Stimulated activated CD8-positive, alpha-beta memory T cell treated with anti-CD3 and anti-CD28 coated beads, Interleukin-15, amount 100 ng/mL, for 4 hours (primary cell): Measurements from ENCODE around the gene RNF148.
"Not testable (repeated sequence)": the region's sequence is repeated elsewhere in the genome, so short reads cannot be mapped to it uniquely, and the experiment has no call there.

Experiments used
- DNase-seq, 2 donors: peaks; one replicate each; pipeline ENCODE4 v3.0.0-alpha.2; 2020; ENCODE audit warnings: low read depth in 2 of 2

The RNF148 gene

GRCh38 chr7:122691569-122692235, 11.0 kb downstream of the RNF148 start:
- DNase-seq = no peak

GRCh38 chr7:122689346-122690109, 13.2 kb downstream of the RNF148 start:
- DNase-seq = no peak

DNA sequence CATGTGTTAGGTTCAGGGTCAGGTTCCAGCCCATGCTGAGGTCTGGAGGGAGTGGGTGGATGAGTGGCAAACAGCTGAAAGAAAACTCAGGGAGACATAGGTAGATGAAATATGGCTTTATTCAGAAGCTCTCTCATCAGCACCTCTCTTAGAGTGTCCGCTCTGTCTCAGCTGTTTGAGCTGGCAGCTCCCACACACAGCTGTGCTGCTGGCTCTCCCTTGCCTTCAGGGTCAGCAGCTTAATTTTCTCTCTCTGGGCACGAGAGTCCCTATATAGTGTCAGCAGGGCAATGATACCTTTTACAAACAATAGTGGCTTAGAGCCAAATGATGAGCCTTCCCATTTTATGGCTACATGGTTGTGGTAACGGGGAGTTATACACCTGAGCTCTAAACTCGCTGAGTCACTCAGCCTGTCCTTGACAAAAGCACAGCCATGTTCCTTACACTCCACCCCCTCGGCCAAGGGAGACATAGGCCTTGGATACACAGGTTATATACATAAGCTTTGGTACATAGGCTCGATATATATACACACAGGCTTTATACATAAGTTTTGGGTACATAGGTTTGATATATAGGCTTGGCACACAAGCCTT, 14.2 kb downstream of the RNF148 start:
- DNase-seq = no peak

DNA sequence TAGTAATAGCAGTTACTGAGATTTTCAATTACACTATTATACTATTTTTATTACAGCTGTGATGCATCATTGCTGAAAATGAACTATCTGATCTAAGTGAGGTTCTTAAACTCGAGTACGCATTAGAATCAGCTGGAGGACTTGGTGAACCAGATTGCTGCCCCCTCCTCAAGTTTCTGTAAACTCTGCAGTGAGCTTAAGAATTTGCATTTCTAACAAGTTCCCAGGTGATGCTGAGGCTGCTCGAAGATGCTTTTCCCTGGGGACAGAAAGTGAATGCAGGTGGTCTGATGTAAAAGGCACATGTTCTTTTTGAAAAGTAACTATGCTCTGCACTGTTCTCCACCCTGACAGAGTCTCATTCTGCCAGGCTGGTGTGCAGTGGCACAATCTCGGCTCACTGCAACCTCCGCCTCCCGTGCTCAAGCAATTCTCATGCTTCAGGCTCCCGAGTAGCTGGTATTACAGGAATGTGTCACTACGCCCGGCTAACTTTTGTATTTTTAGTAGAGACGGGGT, 16.3 kb downstream of the RNF148 start:
- no peak for DNase-seq

GRCh38 chr7:122684504-122684903, 18.2 kb downstream of the RNF148 start:
- DNase-seq = no peak

DNA sequence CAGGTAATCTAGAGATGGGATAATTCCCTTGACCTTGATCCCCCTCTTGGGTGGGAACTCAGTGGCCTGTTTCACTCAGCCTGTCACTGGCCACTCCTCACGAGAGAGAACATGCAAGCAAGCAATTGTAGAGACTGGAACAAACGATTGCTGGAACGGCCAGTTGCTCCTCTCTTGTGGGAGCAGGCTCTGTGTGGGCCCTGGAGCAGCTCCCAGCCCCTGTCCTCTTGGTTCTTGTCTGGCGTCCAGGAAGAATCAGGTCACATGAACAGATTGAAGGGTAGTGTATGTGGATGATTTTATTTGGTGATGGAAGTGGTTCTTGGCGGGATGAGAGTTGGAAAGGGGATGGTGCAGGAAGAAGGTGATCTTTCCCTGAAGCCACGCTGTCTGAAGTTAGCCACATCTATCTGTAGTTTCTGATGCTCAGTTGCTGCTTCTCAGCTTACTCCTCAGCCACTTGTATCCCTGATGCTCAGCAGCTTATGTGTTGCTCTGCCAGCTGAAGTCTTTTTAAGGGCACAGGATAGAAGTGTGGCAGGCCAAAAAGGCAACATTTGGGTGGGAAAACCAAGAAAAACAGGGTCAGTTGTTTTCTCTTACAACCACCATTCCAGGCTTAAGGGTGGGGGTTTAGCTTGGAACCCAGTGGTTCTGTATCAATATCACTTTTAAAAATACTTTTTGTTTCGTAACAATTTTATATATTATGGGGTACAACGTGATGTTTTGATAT, 19.7 kb downstream of the RNF148 start:
- no peak for DNase-seq

DNA sequence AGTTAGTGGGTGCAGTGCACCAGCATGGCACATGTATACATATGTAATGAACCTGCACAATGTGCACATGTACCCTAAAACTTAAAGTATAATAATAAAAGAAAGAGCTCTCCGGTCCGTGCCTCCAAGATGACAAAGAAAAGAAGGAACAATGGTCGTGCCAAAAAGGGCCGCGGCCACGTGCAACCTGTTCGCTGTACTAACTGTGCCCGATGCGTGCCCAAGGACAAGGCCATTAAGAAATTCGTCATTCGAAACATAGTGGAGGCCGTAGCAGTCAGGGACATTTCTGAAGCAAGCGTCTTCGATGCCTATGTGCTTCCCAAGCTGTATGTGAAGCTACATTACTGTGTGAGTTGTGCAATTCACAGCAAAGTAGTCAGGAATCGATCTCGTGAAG, 21.5 kb downstream of the RNF148 start:
- not testable (repeated sequence) for DNase-seq

DNA sequence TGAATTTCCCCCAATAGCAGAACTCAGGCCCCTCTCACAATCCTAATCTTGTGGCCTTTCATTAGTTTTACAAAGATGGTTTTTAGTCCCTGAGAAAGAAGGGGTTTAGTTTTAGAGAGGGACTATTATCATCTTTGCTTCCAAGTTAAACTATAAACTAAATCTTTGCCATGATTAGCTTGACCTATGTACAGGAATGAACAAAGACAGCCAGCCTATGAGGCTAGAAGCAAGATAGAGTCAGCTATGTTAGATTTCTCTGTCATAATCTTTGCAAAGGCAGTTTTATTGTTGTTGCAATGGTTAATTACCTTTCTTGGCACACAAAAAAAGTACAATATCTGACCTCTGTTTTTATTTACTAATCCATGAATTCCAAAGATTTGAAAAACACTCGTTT, 22.9 kb downstream of the RNF148 start:
- no peak for DNase-seq

DNA sequence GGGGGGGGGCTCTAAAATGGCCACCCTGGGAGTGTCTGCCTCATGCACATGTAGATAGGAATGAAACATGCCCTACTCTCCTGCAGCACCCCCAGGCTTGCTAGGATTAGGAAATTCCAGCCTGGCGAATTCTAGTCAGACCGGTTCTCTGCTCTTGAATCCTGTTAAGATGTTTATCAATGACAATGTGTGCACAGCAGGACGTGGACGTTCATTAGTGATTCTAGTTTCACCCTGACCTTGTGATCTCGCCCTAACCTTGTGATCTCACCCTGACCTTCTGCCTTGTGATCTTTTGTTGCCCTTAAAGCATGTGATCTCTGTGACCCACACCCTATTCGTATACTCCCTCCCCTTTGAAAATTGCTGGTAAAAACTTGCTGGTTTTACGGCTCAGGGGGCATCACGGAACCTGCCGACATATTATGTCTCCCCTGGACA, 23.4 kb downstream of the RNF148 start:
- DNase-seq = not testable (repeated sequence)

DNA sequence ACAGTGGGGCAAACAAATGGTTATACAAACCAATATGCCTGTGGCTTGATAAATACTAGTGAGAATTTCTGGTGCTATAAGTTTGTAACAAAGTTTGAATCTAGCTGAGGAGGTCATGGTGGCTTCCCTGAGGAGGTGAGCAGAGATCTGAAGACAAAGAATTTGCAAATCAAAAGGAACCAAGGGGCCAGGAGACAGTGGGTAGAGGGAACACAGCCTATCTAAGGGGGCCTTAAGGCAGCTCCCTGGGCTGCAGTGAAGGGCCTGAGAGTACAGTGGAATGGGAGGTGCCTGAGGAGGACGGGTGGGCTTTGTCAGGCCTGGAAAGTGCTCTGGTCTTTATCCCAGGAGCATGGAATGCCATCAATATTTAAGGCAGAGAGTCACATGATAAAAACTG, 25.6 kb downstream of the RNF148 start:
- no peak for DNase-seq

GRCh38 chr7:122676466-122676865, 26.3 kb downstream of the RNF148 start:
- DNase-seq = no peak

DNA sequence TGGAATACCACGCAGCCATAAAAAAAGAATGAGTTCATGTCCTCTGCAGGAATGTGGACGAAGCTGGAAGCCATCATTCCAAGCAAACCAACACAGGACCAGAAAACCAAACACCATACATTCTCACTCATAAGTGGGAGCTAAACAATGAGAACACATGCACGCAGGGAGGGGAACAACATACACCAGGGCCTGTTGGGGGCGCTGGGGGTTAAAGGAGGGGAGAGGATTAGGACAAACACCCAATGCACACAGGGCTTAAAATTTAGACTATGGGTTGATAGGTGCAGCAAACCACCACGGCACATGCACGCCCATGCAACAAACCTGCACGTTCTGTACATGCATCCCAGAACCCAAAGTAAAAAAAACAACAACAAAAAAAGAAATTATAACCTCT, 27.1 kb downstream of the RNF148 start:
- no peak for DNase-seq

DNA sequence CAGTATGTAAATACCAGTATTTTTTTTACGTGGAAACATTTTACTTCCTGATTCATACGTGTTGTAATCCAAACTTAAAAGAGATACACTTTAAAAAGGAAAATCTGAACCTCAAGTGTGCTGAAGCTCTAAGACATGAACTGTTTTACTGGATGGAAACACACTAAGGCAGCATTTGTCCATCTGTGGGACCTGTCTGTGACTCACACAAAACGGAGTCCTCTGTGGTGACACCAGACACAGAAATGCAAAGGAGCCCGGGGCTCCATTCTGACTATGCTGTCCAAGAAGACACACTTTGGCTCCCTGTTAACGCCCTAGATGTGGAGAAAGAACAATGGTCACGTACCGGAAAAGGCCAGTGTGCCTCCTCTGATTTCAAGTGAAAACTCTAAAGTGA, 27.7 kb downstream of the RNF148 start:
- DNase-seq = no peak

GRCh38 chr7:122674502-122674901, 28.2 kb downstream of the RNF148 start:
- DNase-seq = no peak

GRCh38 chr7:122673951-122674350, 28.8 kb downstream of the RNF148 start:
- no peak for DNase-seq

- DNase-seq = no peak
These were observed 30.2 kb downstream of the RNF148 start for GRCh38 chr7:122672536-122672935.

DNA sequence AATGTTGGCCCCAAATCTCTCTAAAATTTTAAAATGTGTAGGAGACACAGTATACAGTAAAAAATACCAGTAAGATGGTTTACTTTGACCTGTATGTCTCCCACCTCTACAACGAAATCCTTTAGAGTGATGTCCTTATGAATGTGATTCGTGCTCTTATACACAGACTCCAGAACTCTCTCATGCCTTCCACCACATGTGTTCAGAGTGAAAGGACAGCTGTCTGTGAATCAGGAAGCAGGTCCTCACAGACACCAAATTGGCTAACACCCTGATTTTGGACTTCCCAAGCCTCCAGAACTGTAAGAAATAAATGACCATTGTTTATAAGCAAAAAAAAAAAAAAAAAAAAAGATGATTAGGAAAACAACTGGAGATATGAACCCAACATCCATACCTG, 39.0 kb downstream of the RNF148 start:
- no peak for DNase-seq

DNA sequence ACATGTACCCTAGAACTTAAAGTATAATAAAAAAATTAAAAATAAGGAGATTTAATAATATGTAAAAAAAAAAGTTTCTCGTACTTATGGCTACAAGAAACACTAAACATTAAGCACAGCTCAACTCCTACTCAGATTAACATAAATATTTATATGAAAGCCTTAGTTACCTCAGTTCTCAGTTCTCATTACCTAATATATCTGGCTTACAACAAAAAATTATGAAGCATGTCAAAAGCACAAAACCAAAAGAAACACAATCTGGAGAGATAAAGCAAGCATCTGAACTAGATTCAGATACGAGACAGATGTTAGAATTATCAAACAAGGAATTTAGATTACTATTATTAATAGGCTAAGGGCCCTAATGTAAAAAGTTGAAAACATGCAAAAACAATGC, 43.9 kb downstream of the RNF148 start:
- DNase-seq = no peak

- no peak for DNase-seq
These were observed 49.0 kb downstream of the RNF148 start for GRCh38 chr7:122653685-122654084.

DNA sequence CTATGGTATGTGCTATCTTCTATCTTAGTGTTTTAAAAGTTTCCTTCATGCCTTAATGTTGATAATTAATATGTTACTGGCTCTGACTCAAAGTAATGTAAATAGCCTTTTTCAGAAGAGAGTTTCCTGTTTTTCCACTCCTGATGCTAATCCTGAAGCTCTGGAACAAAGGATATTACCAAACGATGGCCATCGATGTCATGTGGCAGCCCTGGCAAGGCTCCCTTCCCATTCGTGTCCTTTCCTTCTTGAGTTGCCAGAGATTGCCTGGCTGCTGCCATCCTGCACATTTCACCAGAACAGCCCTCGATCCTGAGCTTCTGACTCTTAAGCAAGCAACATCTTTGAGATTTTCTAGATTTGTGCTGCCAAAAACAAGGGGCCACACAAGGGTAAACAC, 49.8 kb downstream of the RNF148 start:
- DNase-seq = no peak
